Measurements from ENCODE around the gene VGF.
A peak's percentile ranks its signal among the peaks of the same experiment; 100 is the strongest.

VGF gene

GRCh38 chr7:101169838-101170551 lies 4.6 kb upstream of the VGF start:
- no CpG with 5 or more reads among the region's 33 CpGs for WGBS (ENCODE audit: extremely low coverage, insufficient coverage, low lambda C conversion rate)
- H3K4ac ChIP-seq (ENCODE audit: low read depth, low read length), result no peak overlapping the region
- peak; percentile 51 for DNase-seq
- H3K56ac ChIP-seq (ENCODE audit: low read length), result peak overlapping the region; percentile 28
- no peak overlapping the region for H3K23ac ChIP-seq (ENCODE audit: low read length)
- peaks cover 4% of the 10 kb centered on the region for H3K4me1 ChIP-seq (ENCODE audit: control insufficient read depth, low read depth, low read length)
- H3K79me2 ChIP-seq (ENCODE audit: control insufficient read depth, insufficient read depth, low read length), result no peaks in the 10 kb centered on the region
- no peak overlapping the region for H2BK120ac ChIP-seq (ENCODE audit: low read depth, low read length)
- H2AK5ac ChIP-seq (ENCODE audit: low read length), result no peak overlapping the region
- peaks cover 44% of the 10 kb centered on the region for H3K27me3 ChIP-seq (ENCODE audit: insufficient read depth, low read length, poor library complexity)
- H3K27ac ChIP-seq (ENCODE audit: low read depth, low read length), result no peak overlapping the region
- H3K18ac ChIP-seq (ENCODE audit: low read length), result no peak overlapping the region
- no peak overlapping the region for H2BK5ac ChIP-seq (ENCODE audit: low read length)
- H3K36me3 ChIP-seq (ENCODE audit: control insufficient read depth, insufficient read depth, low read length), result no peaks in the 10 kb centered on the region
- H3K9ac ChIP-seq (ENCODE audit: low read length), result no peak overlapping the region
- H3K79me1 ChIP-seq (ENCODE audit: low read length), result no peaks in the 10 kb centered on the region
- H3K4me3 ChIP-seq (ENCODE audit: low read length), result no peak overlapping the region
- no peak overlapping the region for H2BK15ac ChIP-seq (replicated peaks; ENCODE audit: low read depth)
- H3K4me2 ChIP-seq (ENCODE audit: low read length), result no peak overlapping the region
- H4K8ac ChIP-seq (ENCODE audit: low read depth, low read length), result no peak overlapping the region
- H4K5ac ChIP-seq (ENCODE audit: low read length), result no peak overlapping the region

- Histone ChIP-seq H3K27ac (ENCODE audit: low read depth, low read length) (no peak overlapping the region), H4K8ac (ENCODE audit: low read depth, low read length) (no peak overlapping the region), H2BK15ac (replicated peaks; ENCODE audit: low read depth) (no peak overlapping the region), H3K36me3 (ENCODE audit: control insufficient read depth, insufficient read depth, low read length) (no peaks in the 10 kb centered on the region), H3K18ac (ENCODE audit: low read length) (no peak overlapping the region), H2AK5ac (ENCODE audit: low read length) (no peak overlapping the region), H3K4ac (ENCODE audit: low read depth, low read length) (no peak overlapping the region), H3K4me2 (ENCODE audit: low read length) (no peak overlapping the region), H3K27me3 (ENCODE audit: insufficient read depth, low read length, poor library complexity) (peaks cover 49% of the 10 kb centered on the region), H3K4me3 (ENCODE audit: low read length) (no peak overlapping the region), H2BK5ac (ENCODE audit: low read length) (no peak overlapping the region), H3K23ac (ENCODE audit: low read length) (no peak overlapping the region), H3K79me2 (ENCODE audit: control insufficient read depth, insufficient read depth, low read length) (no peaks in the 10 kb centered on the region), H3K9ac (ENCODE audit: low read length) (no peak overlapping the region), H4K5ac (ENCODE audit: low read length) (no peak overlapping the region), H3K79me1 (ENCODE audit: low read length) (no peaks in the 10 kb centered on the region), H2BK120ac (ENCODE audit: low read depth, low read length) (no peak overlapping the region), H3K4me1 (ENCODE audit: control insufficient read depth, low read depth, low read length) (peaks cover 4% of the 10 kb centered on the region), H3K56ac (ENCODE audit: low read length) (peak overlapping the region; percentile 28)
- DNase-seq, result peak; percentile 20
- no CpG with 5 or more reads among the region's 18 CpGs for WGBS (ENCODE audit: extremely low coverage, insufficient coverage, low lambda C conversion rate)
These were observed 3.9 kb upstream of the VGF start for GRCh38 chr7:101169110-101169837.

GRCh38 chr7:101168412-101169049 lies 3.2 kb upstream of the VGF start:
- no peak overlapping the region for H3K4me3 ChIP-seq (ENCODE audit: low read length)
- H4K8ac ChIP-seq (ENCODE audit: low read depth, low read length), result no peak overlapping the region
- no peaks in the 10 kb centered on the region for H3K79me1 ChIP-seq (ENCODE audit: low read length)
- H2BK120ac ChIP-seq (ENCODE audit: low read depth, low read length), result no peak overlapping the region
- no peak overlapping the region for H3K4ac ChIP-seq (ENCODE audit: low read depth, low read length)
- H3K4me1 ChIP-seq (ENCODE audit: control insufficient read depth, low read depth, low read length), result peaks cover 4% of the 10 kb centered on the region
- no peak overlapping the region for H3K4me2 ChIP-seq (ENCODE audit: low read length)
- H2BK15ac ChIP-seq (replicated peaks; ENCODE audit: low read depth), result no peak overlapping the region
- no peak overlapping the region for H3K27ac ChIP-seq (ENCODE audit: low read depth, low read length)
- no peak overlapping the region for H3K9ac ChIP-seq (ENCODE audit: low read length)
- no peak overlapping the region for H2BK5ac ChIP-seq (ENCODE audit: low read length)
- H3K56ac ChIP-seq (ENCODE audit: low read length), result no peak overlapping the region
- WGBS (ENCODE audit: extremely low coverage, insufficient coverage, low lambda C conversion rate), result no CpG with 5 or more reads among the region's 6 CpGs
- no peaks in the 10 kb centered on the region for H3K36me3 ChIP-seq (ENCODE audit: control insufficient read depth, insufficient read depth, low read length)
- peaks cover 49% of the 10 kb centered on the region for H3K27me3 ChIP-seq (ENCODE audit: insufficient read depth, low read length, poor library complexity)
- peak; percentile 19 for DNase-seq
- H3K18ac ChIP-seq (ENCODE audit: low read length), result no peak overlapping the region
- H2AK5ac ChIP-seq (ENCODE audit: low read length), result no peak overlapping the region
- no peak overlapping the region for H4K5ac ChIP-seq (ENCODE audit: low read length)
- H3K23ac ChIP-seq (ENCODE audit: low read length), result no peak overlapping the region
- H3K79me2 ChIP-seq (ENCODE audit: control insufficient read depth, insufficient read depth, low read length), result no peaks in the 10 kb centered on the region

- Histone ChIP-seq H3K18ac (ENCODE audit: low read length) (no peak overlapping the region), H3K4me3 (ENCODE audit: low read length) (no peak overlapping the region), H3K9ac (ENCODE audit: low read length) (no peak overlapping the region), H2BK5ac (ENCODE audit: low read length) (no peak overlapping the region), H3K79me2 (ENCODE audit: control insufficient read depth, insufficient read depth, low read length) (no peaks in the 10 kb centered on the region), H4K8ac (ENCODE audit: low read depth, low read length) (no peak overlapping the region), H2BK120ac (ENCODE audit: low read depth, low read length) (no peak overlapping the region), H4K5ac (ENCODE audit: low read length) (no peak overlapping the region), H3K4me2 (ENCODE audit: low read length) (no peak overlapping the region), H3K27ac (ENCODE audit: low read depth, low read length) (no peak overlapping the region), H3K23ac (ENCODE audit: low read length) (no peak overlapping the region), H2AK5ac (ENCODE audit: low read length) (no peak overlapping the region), H3K4me1 (ENCODE audit: control insufficient read depth, low read depth, low read length) (peaks cover 4% of the 10 kb centered on the region), H3K4ac (ENCODE audit: low read depth, low read length) (no peak overlapping the region), H2BK15ac (replicated peaks; ENCODE audit: low read depth) (no peak overlapping the region), H3K79me1 (ENCODE audit: low read length) (no peaks in the 10 kb centered on the region), H3K27me3 (ENCODE audit: insufficient read depth, low read length, poor library complexity) (peaks cover 43% of the 10 kb centered on the region), H3K56ac (ENCODE audit: low read length) (no peak overlapping the region), H3K36me3 (ENCODE audit: control insufficient read depth, insufficient read depth, low read length) (no peaks in the 10 kb centered on the region)
- DNase-seq, result peak; percentile 7
- no CpG with 5 or more reads among the region's 12 CpGs for WGBS (ENCODE audit: extremely low coverage, insufficient coverage, low lambda C conversion rate)
These were observed 2.5 kb upstream of the VGF start for GRCh38 chr7:101167645-101168411.

- no peak overlapping the region for H3K23ac ChIP-seq (ENCODE audit: low read length)
- peaks cover 5% of the 10 kb centered on the region for H3K4me1 ChIP-seq (ENCODE audit: control insufficient read depth, low read depth, low read length)
- no peak overlapping the region for H3K56ac ChIP-seq (ENCODE audit: low read length)
- DNase-seq, result peak; percentile 93
- no peaks in the 10 kb centered on the region for H3K79me2 ChIP-seq (ENCODE audit: control insufficient read depth, insufficient read depth, low read length)
- H3K4me2 ChIP-seq (ENCODE audit: low read length), result no peak overlapping the region
- H2BK15ac ChIP-seq (replicated peaks; ENCODE audit: low read depth), result no peak overlapping the region
- no peak overlapping the region for H3K4me3 ChIP-seq (ENCODE audit: low read length)
- no peak overlapping the region for H4K8ac ChIP-seq (ENCODE audit: low read depth, low read length)
- no peak overlapping the region for H3K4ac ChIP-seq (ENCODE audit: low read depth, low read length)
- peaks cover 35% of the 10 kb centered on the region for H3K27me3 ChIP-seq (ENCODE audit: insufficient read depth, low read length, poor library complexity)
- H2AK5ac ChIP-seq (ENCODE audit: low read length), result no peak overlapping the region
- no peak overlapping the region for H3K27ac ChIP-seq (ENCODE audit: low read depth, low read length)
- no CpG with 5 or more reads among the region's 19 CpGs for WGBS (ENCODE audit: extremely low coverage, insufficient coverage, low lambda C conversion rate)
- no peak overlapping the region for H2BK5ac ChIP-seq (ENCODE audit: low read length)
- no peak overlapping the region for H3K18ac ChIP-seq (ENCODE audit: low read length)
- no peaks in the 10 kb centered on the region for H3K36me3 ChIP-seq (ENCODE audit: control insufficient read depth, insufficient read depth, low read length)
- H3K79me1 ChIP-seq (ENCODE audit: low read length), result no peaks in the 10 kb centered on the region
- no peak overlapping the region for H4K5ac ChIP-seq (ENCODE audit: low read length)
- H3K9ac ChIP-seq (ENCODE audit: low read length), result no peak overlapping the region
- H2BK120ac ChIP-seq (ENCODE audit: low read depth, low read length), result no peak overlapping the region
These were observed 1.7 kb upstream of the VGF start for GRCh38 chr7:101166909-101167644.

Measured in mesendoderm (in vitro differentiated cells).